LNCaP clone FGC (cell line): ENCODE results near the gene KNCN.

Source experiments
- DNase-seq: peaks from one replicate; pipeline ENCODE4 v3.0.0-alpha.2; 2011; ENCODE audit warnings: low read depth
- H3K4me3 ChIP-seq: 2 replicates; pipeline ENCODE4 v1.5.1; 2011; ENCODE audit warnings: mild to moderate bottlenecking, low read depth, low read length, control low read depth
- CTCF ChIP-seq: IDR thresholded peaks from 2 replicates; pipeline ENCODE4 v1.5.1; 2012; ENCODE audit warnings: mild to moderate bottlenecking; ENCODE audit not compliant: control insufficient read depth, insufficient read depth; ENCODE audit errors: extremely low read depth

KNCN gene

DNA sequence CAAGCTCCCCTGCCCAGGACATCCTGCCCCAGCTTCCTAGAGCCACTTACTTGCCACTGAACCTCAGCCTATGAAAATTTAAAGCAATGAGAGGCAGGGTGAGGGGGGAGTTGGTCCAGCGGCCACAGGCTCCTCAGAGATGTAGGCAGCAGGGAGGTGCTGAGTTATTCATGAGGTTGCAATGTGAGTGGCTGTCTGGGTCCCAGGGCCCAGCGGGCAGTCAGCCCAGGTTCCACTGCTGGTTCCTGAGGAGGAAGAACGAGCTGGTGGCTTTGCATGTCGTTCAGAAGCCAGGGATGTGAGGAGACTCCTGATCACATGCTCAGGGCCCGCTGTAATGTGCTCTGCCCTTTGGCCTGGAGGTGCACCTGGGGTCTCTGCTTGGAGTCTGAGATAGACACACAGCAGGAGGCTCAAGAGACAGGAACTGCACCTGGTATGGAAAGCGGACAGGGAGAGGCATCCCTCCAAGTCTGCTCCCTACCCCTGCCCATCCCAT is at the start of gene KNCN:
Gene KNCN (minus strand): TSS at position 51 of the 499 bp plus-strand sequence. CDS start 432 bp downstream, outside the sequence.
- no peak for DNase-seq
- H3K4me3 ChIP-seq: no peak within 1 kb of the TSS
- no peak for TF ChIP-seq CTCF

- DNase-seq: no peak
- H3K4me3 ChIP-seq: no peak overlapping the region
- no peak for TF ChIP-seq CTCF
Measured at GRCh38 chr1:46599059-46599970, 47.9 kb upstream of the KNCN start.

- no peak for DNase-seq
- TF ChIP-seq CTCF: no peak
- no peak overlapping the region for H3K4me3 ChIP-seq
Measured at GRCh38 chr1:46596846-46597245, 45.4 kb upstream of the KNCN start.

- H3K4me3 ChIP-seq: no peak overlapping the region
Measured at GRCh38 chr1:46596036-46596435, 44.6 kb upstream of the KNCN start.

DNA sequence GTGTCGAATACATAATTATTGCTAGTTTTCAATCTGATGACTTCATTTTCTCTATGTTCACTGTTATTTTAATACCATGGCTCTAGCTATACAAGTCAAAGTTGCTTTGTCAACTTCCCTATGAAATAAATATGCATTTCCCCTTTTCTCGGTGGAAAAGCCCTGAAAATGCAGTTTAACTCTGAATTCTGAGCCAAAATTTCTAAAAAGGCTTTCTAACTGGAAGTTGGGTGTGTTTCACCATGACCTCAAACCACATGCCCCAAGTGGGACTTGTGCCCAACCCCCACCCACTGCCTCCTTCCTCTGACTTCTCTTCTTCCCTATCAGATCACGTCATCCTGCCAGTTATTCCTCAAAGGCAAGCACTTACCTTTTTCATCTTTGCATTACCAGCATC is 43.7 kb upstream of the KNCN start:
- DNase-seq: no peak
- no peak overlapping the region for H3K4me3 ChIP-seq
- TF ChIP-seq CTCF: no peak

More at GRCh38 chr1:46596036-46596435, 44.6 kb upstream of the KNCN start:
- no peak for DNase-seq
- TF ChIP-seq CTCF: no peak

DNA sequence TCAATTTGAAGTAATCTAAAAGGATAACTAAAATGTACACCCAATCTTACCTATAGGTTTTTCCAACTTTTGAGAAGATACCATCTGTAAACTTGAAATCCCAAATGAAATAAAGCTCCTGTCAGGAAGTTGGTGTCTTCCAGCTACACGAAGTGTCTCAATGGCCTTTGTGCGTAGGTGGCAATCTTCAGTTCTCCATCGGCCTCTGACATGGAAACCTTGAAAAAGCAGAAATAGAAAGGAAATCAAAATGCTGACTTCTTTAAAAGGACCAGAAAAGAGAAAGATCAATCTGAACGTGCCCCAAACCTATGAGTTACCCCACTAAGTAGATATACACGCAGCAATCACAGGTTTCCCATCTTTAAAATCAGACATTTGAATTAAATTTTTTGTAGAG is 42.6 kb upstream of the KNCN start:
- no peak for DNase-seq
- no peak overlapping the region for H3K4me3 ChIP-seq
- TF ChIP-seq CTCF: no peak
